Loucy (cell line): ENCODE results near the gene ACADVL.

ENCODE experiments used
- CTCF ChIP-seq: fragments of 200-600 bp; sonication (generic); conservative IDR thresholded peaks from 2 replicates; pipeline ENCODE4 v1.5.1; 2014; ENCODE audit warnings: mild to moderate bottlenecking, antibody characterized with exemption, low read length
- EZH2phosphoT487 ChIP-seq: fragments of 200-600 bp; IDR thresholded peaks from 2 replicates; pipeline ENCODE4 v1.6.1; 2018; ENCODE audit warnings: antibody characterized with exemption, mild to moderate bottlenecking, moderate library complexity, borderline replicate concordance

GRCh38 chr17:7191571-7192270 is 28.0 kb upstream of the ACADVL start:
- TF ChIP-seq CTCF (no peak), EZH2phosphoT487 (no peak)
